D341Med (cell line): Measurements from ENCODE around the gene TBX10.
"Not testable (repeated sequence)": the region's sequence is repeated elsewhere in the genome, so short reads cannot be mapped to it uniquely, and the experiment has no call there.

ENCODE experiments used
- DNase-seq: peaks from one replicate; pipeline ENCODE4 v3.0.0; 2012; ENCODE audit warnings: low spot score

The TBX10 gene

DNA sequence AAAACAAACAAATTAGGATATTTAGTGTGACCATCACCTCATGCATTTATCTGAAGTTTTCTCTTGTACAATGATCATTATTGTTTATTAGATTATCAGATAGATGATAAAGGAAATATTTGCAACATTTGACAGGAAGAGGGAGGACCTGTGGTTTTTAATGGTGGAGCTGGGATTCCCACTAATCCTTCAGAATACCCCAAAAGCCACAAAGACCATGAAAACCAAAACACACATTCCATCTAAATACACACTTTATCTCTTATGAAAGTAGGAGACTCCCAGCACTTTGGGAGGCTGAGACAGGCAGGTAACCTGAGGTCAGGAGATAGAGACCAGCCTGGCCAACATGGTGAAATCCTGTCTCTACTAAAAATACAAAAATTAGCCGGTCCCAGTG is 40.4 kb downstream of the TBX10 start:
- DNase-seq, result no peak

DNA sequence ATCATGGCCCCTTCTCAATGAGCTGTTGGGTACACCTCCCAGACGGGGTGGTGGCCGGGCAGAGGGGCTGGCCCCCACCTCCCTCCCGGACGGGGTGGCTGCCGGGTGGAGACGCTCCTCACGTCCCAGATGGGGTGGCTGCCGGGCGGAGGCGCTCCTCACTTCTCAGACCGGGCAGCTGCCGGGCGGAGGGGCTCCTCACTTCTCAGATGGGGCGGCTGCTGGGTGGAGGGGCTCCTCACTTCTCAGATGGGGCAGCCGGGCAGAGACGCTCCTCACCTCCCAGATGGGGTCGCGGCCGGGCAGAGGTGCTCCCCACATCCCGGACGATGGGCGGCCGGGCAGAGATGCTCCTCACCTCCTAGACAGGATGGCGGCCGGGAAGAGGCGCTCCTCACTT is 41.6 kb downstream of the TBX10 start:
- DNase-seq, result not testable (repeated sequence)

DNA sequence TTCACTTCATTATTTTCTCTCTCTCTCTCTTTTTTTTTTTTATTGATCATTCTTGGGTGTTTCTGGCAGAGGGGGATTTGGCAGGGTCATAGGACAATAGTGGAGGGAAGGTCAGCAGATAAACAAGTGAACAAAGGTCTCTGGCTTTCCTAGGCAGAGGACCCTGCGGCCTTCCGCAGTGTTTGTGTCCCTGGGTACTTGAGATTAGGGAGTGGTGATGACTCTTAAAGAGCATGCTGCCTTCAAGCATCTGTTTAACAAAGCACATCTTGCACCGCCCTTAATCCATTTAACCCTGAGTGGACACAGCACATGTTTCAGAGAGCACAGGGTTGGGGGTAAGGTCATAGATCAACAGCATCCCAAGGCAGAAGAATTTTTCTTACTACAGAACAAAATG is 42.1 kb downstream of the TBX10 start:
- DNase-seq, result not testable (repeated sequence)

DNA sequence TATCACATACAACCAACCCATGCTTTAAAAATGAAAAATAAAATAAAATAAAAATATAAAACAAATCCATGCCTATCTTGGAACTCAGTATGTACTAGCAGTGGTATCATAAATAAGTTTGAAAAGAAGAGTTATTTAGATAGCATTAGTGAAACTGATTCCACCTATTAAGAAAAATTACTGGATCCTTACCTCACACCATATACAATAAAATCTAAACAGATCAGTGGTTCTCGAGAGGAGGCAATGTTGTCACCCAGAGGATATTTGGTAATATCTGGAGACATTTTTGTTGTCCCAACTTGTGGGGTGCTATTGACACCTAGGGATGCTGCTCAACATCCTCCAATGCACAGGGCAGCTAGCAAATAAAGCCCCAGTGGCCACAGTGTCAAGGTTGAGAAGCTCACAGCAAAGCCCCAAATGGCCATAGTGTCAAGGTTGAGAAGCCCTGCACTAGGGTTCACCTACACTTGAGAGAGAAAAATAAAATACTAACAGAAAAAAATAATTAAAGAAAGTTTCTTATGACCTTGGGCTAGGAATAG is 42.7 kb downstream of the TBX10 start:
- no peak for DNase-seq

DNA sequence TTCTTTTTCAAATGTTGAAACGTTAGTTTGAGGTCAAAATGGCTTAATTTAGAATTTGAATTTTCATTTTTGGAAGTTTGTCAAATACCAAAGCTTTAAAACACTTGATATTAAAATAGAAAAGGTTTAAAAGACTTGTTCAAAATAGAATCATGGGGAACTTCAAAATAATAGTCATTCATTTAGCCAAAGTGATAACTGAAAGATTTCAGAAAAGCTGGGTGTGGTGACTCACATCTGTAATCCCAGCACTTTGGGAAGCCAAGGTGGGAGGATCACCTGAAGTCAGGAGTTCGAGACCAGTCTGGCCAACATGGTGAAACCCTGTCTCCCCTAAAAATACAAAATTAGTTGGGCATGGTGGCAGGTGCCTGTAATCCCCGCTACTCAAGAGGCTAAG is 45.1 kb downstream of the TBX10 start:
- DNase-seq, result no peak

DNA sequence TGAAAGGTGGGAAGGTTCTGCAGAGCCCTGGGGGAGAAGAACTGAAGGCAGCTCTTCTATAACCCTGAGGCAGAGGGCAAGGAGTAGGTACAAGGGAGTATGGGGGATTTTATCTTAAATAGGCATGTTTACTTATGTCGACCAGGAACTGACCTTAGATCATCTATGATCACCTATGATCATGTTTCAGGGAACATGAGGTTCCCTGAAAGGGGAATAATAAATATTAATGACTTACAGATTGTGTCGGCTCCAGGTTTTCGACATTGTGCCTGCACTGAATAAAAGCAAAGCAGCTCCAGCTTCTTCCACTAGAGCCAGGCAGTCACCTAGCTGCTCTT is 46.0 kb downstream of the TBX10 start:
- no peak for DNase-seq

DNA sequence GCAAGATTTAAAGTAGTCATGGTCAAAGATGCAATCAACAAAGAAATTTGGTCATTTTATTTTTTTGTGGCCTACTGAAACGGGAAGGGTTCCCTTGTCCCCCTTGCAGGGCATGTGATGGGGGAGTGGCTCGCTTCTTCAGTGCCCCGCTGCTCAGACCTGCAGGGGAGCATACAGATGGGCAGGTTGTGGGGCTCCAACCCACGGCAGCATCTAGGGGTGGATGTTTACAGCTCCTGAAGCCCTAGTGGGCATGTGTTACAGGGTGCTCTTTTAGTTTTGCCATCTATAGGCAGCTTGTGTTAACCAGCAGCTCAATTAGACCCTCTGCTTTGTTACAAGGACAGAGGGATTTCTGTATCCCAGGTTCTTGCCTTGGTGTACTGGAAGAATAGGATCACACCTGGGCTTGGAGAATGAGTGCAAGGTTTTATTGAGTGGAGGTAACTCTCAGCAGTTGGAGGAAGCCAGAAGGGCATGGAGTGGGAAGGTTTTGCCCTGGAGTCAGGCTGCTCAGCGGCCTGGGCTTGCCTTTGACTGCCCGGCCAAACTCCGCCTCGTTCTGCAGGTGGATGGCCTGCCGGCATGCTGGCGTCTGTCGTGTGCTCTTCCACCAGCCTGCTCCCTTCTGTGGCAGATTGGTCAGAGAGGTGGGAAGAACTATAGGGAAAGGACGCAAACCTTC is 46.5 kb downstream of the TBX10 start:
- no peak for DNase-seq

DNA sequence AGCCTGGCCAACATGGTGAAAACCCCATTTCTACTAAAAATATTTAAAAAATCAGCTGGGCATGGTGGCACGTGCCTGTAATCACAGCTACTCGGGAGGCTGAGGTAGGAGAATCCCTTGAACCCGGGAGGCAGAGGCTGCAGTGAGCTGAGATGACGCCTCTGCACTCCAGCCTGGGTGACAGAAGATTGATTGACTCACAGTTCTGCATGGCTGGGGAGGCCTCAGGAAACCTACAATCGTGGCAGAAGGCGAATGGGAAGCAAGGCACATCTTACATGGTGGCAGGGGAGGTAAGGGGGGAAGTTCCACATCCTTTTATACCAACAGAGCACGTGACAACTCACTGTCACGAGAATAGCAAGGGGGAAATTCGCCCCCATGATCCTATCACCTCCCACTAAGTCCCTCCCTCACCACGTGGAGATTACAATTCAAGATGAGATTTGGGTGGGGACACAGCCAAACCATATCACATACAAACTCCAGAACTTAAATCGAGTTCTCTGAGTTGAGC is 50.6 kb downstream of the TBX10 start:
- DNase-seq, result not testable (repeated sequence)

DNA sequence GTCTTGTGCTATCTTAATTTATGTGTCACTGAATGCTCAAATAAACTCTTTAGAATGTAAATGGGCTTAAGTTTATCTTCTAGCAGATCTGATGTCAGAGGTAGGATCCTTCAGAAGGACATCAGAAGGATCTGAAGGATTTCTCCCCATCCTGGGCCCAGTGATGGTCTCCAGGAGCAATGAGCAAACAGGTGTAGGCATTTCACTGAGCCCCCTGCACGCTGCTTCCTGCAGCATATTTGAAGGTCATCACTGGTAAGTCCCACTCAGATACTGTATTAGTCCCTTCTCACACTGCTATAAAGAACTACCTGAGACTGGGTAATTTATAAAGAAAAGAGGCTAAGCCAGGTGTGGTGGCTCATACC is 51.4 kb downstream of the TBX10 start:
- DNase-seq, result no peak

DNA sequence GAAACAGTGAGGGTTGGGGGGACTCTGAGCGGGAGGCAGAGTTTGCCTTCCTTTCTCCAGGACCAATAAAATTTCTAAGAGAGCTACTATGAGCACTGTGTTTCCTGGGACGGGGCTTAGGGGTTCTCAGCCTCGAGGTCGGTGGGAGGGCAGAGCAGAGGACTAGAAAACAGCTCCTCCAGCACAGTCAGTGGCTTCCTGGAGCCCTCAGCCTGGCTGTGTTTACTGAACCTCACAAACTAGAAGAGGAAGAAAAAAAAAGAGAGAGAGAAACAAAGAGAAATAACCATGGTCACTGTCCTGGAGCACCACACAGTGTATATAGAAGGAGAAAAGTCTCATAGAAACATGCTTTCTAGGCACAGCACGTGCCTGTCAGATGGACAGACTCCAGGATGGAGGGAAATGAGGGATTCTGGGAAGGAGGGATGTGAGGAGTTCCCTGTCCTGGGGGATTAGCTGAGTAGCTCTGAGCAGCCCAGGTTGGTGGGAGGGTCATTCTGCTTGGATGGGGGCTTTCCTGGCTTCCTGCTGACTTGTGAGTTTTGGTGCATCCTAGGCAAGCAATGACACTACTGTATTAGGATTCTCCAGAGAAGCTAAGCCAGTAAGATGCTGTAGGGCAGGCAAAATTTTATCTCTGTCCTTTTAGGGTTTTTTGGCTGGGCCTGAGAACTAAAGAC is 52.9 kb downstream of the TBX10 start:
- DNase-seq, result no peak

DNA sequence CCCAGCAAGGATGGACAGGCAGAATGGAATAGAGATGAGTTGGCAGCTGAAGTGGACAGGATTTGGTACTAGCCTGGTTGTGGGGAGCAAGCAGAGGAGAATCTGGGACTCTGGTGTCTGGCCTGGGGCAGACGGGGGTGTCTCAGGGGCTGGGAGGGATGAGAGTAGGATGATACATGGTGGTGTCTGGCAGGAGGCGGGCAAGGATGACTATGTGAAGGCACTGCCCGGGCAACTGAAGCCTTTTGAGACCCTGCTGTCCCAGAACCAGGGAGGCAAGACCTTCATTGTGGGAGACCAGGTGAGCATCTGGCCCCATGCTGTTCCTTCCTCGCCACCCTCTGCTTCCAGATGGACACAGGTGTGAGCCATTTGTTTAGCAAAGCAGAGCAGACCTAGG is 53.7 kb downstream of the TBX10 start:
- no peak for DNase-seq

DNA sequence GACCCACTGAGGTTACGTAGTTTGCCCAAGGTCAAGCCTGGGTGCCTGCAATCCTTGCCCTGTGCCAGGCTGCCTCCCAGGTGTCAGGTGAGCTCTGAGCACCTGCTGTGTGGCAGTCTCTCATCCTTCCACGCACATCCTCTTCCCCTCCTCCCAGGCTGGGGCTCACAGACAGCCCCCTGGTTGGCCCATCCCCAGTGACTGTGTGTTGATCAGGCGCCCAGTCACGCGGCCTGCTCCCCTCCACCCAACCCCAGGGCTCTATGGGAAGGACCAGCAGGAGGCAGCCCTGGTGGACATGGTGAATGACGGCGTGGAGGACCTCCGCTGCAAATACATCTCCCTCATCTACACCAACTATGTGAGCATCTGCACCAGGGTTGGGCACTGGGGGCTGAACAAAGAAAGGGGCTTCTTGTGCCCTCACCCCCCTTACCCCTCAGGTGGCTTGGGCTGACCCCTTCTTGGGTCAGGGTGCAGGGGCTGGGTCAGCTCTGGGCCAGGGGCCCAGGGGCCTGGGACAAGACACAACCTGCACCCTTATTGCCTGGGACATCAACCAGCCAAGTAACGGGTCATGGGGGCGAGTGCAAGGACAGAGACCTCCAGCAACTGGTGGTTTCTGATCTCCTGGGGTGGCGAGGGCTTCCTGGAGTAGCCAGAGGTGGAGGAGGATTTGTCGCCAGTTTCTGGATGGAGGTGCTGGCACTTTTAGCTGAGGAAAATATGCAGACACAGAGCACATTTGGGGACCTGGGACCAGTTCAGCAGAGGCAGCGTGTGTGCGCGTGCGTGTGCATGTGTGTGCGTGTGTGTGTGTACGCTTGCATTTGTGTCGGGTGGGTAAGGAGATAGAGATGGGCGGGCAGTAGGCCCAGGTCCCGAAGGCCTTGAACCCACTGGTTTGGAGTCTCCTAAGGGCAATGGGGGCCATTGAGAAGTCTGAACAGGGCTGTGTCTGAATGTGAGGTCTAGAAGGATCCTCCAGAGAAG is 54.4 kb downstream of the TBX10 start:
- DNase-seq, result peak; percentile 57

DNA sequence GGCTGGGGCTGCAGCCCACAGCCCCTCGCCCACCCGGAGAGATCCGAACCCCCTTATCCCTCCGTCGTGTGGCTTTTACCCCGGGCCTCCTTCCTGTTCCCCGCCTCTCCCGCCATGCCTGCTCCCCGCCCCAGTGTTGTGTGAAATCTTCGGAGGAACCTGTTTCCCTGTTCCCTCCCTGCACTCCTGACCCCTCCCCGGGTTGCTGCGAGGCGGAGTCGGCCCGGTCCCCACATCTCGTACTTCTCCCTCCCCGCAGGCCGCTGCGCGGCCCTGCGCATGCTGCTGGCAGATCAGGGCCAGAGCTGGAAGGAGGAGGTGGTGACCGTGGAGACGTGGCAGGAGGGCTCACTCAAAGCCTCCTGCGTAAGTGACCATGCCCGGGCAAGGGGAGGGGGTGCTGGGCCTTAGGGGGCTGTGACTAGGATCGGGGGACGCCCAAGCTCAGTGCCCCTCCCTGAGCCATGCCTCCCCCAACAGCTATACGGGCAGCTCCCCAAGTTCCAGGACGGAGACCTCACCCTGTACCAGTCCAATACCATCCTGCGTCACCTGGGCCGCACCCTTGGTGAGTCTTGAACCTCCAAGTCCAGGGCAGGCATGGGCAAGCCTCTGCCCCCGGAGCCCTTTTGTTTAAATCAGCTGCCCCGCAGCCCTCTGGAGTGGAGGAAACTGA is 55.2 kb downstream of the TBX10 start:
- DNase-seq, result peak; percentile 54

DNA sequence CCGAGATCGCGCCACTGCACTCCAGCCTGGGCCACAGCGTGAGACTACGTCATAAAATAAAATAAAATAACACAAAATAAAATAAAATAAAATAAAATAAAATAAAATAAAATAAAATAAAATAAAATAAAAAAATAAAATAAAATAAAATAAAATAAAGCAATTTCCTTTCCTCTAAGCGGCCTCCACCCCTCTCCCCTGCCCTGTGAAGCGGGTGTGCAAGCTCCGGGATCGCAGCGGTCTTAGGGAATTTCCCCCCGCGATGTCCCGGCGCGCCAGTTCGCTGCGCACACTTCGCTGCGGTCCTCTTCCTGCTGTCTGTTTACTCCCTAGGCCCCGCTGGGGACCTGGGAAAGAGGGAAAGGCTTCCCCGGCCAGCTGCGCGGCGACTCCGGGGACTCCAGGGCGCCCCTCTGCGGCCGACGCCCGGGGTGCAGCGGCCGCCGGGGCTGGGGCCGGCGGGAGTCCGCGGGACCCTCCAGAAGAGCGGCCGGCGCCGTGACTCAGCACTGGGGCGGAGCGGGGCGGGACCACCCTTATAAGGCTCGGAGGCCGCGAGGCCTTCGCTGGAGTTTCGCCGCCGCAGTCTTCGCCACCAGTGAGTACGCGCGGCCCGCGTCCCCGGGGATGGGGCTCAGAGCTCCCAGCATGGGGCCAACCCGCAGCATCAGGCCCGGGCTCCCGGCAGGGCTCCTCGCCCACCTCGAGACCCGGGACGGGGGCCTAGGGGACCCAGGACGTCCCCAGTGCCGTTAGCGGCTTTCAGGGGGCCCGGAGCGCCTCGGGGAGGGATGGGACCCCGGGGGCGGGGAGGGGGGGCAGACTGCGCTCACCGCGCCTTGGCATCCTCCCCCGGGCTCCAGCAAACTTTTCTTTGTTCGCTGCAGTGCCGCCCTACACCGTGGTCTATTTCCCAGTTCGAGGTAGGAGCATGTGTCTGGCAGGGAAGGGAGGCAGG is 56.0 kb downstream of the TBX10 start, which contains the start of gene GSTP1:
Gene GSTP1, plus strand, starts transcription at position 566 of the 958 bp plus-strand sequence. Its CDS starts 32 bp downstream, at position 598.
- peak; percentile 97 for DNase-seq

DNA sequence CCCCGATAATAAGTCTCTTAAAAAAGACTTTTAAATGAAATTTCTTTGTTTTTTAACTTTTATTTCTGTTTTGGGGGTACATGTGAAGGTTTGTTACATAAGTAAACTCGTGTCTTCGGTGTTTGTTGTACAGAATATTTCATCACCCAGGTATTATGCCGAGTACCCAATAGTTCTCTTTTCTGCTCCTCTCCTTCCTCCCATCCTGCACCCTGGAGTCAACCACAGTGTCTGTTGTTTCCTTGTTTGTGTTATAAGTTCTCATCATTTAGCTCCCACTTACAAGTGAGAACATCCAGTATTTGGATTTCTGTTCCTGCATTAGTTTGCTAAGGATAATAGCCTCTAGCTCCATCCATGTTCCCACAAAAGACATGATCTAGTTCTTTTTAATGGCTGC is 57.6 kb downstream of the TBX10 start:
- no peak for DNase-seq

DNA sequence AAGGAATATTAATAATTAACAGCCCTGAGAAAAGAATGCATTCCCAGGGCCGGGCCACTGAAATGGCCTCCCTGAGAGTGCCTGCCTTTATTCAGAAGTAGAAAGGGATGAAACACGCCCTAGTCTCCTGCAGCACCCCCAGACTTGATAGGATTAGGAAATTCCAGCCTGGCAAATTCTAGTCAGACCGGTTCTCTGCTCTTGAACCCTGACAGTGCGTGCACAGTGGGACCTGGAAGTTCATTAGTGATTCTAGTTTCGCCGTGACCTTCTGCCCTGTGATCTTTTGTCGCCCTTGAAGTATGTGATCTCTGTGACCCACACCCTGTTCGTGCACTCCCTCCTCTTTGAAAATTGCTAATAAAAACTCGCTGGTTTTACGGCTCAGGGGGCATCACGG is 58.1 kb downstream of the TBX10 start:
- DNase-seq, result no peak
